WTC11 (cell line): ENCODE results near the gene HAP1. TPM values are rescaled to one million over a fixed set of nuclear protein-coding genes. Genes with fewer than 3 reads are reported as not detected.

Source experiments
- ATAC-seq: fragments of 200-7000 bp; cut with Tn5 transposase; 2 replicates; pipeline ENCODE4 v1.10.0; 2021; ENCODE audit warnings: mild to moderate bottlenecking, moderate library complexity
- CTCF ChIA-PET: fragments of 300-600 bp; sonication (Branson Sonifier 250); formaldehyde crosslinking; loops from one replicate; lab custom pipeline; 2021; ENCODE audit warnings: antibody characterized with exemption; lab: Charles Lee
- POLR2A ChIA-PET: fragments of 350-600 bp; sonication (Branson Sonifier 250); formaldehyde crosslinking; loops from one replicate; lab custom pipeline; 2021; ENCODE audit warnings: antibody characterized with exemption; lab: Charles Lee
- DNase-seq: peaks from one replicate; pipeline ENCODE4 v3.0.0; 2021; ENCODE audit warnings: low spot score
- H3K27ac Mint-ChIP-seq: 2 replicates; pipeline ENCODE4 v1.8.0; 2021; ENCODE audit warnings: mixed read lengths
- H3K27me3 Mint-ChIP-seq: 2 replicates; pipeline ENCODE4 v1.8.0; 2021; ENCODE audit warnings: low read depth, mild to moderate bottlenecking, moderate library complexity, mixed read lengths
- H3K36me3 Mint-ChIP-seq: 2 replicates; pipeline ENCODE4 v1.8.0; 2021; ENCODE audit warnings: mixed read lengths
- H3K4me1 Mint-ChIP-seq: 2 replicates; pipeline ENCODE4 v1.8.0; 2022; ENCODE audit warnings: mixed read lengths
- H3K4me3 Mint-ChIP-seq: 2 replicates; pipeline ENCODE4 v1.8.0; 2021; ENCODE audit warnings: mild to moderate bottlenecking, moderate library complexity, mixed read lengths
- H3K9me3 Mint-ChIP-seq: 2 replicates; pipeline ENCODE4 v1.8.0; 2021; ENCODE audit warnings: mixed read lengths
- CDX4 ChIP-seq: fragments of 250-450 bp; sonication (Bioruptor Pico); IDR thresholded peaks from 2 replicates; pipeline ENCODE4 v1.9.0; 2021; ENCODE audit warnings: moderate library complexity, mild to moderate bottlenecking, inconsistent platforms, borderline replicate concordance
- FOXJ3 ChIP-seq: sonication (generic); formaldehyde crosslinking; IDR thresholded peaks from 2 replicates; pipeline ENCODE4 v1.9.0; 2021; ENCODE audit warnings: missing genetic modification reagents, mild to moderate bottlenecking, borderline replicate concordance
- FOXP1 ChIP-seq: sonication (generic); formaldehyde crosslinking; IDR thresholded peaks from 2 replicates; pipeline ENCODE4 v1.8.0; 2022; ENCODE audit warnings: missing genetic modification reagents, mild to moderate bottlenecking, moderate library complexity, borderline replicate concordance
- MXD4 ChIP-seq: fragments of 250-450 bp; sonication (Bioruptor Pico); IDR thresholded peaks from 2 replicates; pipeline ENCODE4 v1.8.0; 2021; ENCODE audit warnings: mild to moderate bottlenecking, moderate library complexity, borderline replicate concordance
- NFATC4 ChIP-seq: fragments of 250-450 bp; sonication (Bioruptor Pico); IDR thresholded peaks from 2 replicates; pipeline ENCODE4 v1.9.0; 2021; ENCODE audit warnings: mild to moderate bottlenecking
- NR2C2 ChIP-seq: sonication (generic); formaldehyde crosslinking; IDR thresholded peaks from 2 replicates; pipeline ENCODE4 v1.8.0; 2022; ENCODE audit warnings: mild to moderate bottlenecking, missing genetic modification reagents
- OVOL2 ChIP-seq: fragments of 250-450 bp; sonication (Bioruptor Pico); IDR thresholded peaks from 2 replicates; pipeline ENCODE4 v1.9.0; 2021; ENCODE audit warnings: mild to moderate bottlenecking, borderline replicate concordance
- RELA ChIP-seq: sonication (generic); formaldehyde crosslinking; IDR thresholded peaks from 2 replicates; pipeline ENCODE4 v1.8.1; 2022; ENCODE audit warnings: missing genetic modification reagents, mild to moderate bottlenecking, borderline replicate concordance
- ZNF671 ChIP-seq: fragments of 250-450 bp; sonication (Bioruptor Pico); IDR thresholded peaks from 2 replicates; pipeline ENCODE4 v1.8.0; 2021; ENCODE audit warnings: mild to moderate bottlenecking
- total RNA-seq: library from RNA; stranded (reverse); gene quantifications from 3 replicates; pipeline ENCODE4 v1.2.3, GENCODE V29; 2021
- TF ChIP-seq, protein P1 (sequence below): sonication (generic); formaldehyde crosslinking; conservative IDR thresholded peaks from 2 replicates; pipeline ENCODE4 v1.8.1; 2023; ENCODE audit warnings: mild to moderate bottlenecking, low read depth, missing genetic modification reagents, moderate library complexity
- TF ChIP-seq, protein P2 (sequence below): sonication (generic); formaldehyde crosslinking; IDR thresholded peaks from 2 replicates; pipeline ENCODE4 v1.8.1; 2023; ENCODE audit warnings: mild to moderate bottlenecking, missing genetic modification reagents
- TF ChIP-seq, protein P3 (sequence below): fragments of 250-450 bp; sonication (Bioruptor Pico); IDR thresholded peaks from 2 replicates; pipeline ENCODE4 v1.8.0; 2021; ENCODE audit warnings: mild to moderate bottlenecking
- TF ChIP-seq, protein P4 (sequence below): sonication (generic); formaldehyde crosslinking; IDR thresholded peaks from 2 replicates; pipeline ENCODE4 v1.8.1; 2022; ENCODE audit warnings: low read depth, mild to moderate bottlenecking, moderate library complexity, missing genetic modification reagents, borderline replicate concordance
- TF ChIP-seq, protein P5 (sequence below): fragments of 250-450 bp; sonication (Bioruptor Pico); IDR thresholded peaks from 2 replicates; pipeline ENCODE4 v1.9.0; 2021; ENCODE audit warnings: mild to moderate bottlenecking, borderline replicate concordance
- TF ChIP-seq, protein P6 (sequence below): sonication (generic); formaldehyde crosslinking; IDR thresholded peaks from 2 replicates; pipeline ENCODE4 v1.8.0; 2022; ENCODE audit warnings: missing genetic modification reagents

Gene HAP1
- total RNA-seq, 1 experiment from 2014 or later, result 4.4 TPM

- TF ChIP-seq, protein P1, sequence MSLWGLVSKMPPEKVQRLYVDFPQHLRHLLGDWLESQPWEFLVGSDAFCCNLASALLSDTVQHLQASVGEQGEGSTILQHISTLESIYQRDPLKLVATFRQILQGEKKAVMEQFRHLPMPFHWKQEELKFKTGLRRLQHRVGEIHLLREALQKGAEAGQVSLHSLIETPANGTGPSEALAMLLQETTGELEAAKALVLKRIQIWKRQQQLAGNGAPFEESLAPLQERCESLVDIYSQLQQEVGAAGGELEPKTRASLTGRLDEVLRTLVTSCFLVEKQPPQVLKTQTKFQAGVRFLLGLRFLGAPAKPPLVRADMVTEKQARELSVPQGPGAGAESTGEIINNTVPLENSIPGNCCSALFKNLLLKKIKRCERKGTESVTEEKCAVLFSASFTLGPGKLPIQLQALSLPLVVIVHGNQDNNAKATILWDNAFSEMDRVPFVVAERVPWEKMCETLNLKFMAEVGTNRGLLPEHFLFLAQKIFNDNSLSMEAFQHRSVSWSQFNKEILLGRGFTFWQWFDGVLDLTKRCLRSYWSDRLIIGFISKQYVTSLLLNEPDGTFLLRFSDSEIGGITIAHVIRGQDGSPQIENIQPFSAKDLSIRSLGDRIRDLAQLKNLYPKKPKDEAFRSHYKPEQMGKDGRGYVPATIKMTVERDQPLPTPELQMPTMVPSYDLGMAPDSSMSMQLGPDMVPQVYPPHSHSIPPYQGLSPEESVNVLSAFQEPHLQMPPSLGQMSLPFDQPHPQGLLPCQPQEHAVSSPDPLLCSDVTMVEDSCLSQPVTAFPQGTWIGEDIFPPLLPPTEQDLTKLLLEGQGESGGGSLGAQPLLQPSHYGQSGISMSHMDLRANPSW (CRISPR knock-in tag), result no peak
- TF ChIP-seq OVOL2 (CRISPR knock-in tag), result no peak
- no peak for TF ChIP-seq RELA
- no peak for TF ChIP-seq FOXJ3 (CRISPR knock-in tag)
- TF ChIP-seq, protein P2, sequence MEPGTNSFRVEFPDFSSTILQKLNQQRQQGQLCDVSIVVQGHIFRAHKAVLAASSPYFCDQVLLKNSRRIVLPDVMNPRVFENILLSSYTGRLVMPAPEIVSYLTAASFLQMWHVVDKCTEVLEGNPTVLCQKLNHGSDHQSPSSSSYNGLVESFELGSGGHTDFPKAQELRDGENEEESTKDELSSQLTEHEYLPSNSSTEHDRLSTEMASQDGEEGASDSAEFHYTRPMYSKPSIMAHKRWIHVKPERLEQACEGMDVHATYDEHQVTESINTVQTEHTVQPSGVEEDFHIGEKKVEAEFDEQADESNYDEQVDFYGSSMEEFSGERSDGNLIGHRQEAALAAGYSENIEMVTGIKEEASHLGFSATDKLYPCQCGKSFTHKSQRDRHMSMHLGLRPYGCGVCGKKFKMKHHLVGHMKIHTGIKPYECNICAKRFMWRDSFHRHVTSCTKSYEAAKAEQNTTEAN, result no peak
- TF ChIP-seq, protein P3, sequence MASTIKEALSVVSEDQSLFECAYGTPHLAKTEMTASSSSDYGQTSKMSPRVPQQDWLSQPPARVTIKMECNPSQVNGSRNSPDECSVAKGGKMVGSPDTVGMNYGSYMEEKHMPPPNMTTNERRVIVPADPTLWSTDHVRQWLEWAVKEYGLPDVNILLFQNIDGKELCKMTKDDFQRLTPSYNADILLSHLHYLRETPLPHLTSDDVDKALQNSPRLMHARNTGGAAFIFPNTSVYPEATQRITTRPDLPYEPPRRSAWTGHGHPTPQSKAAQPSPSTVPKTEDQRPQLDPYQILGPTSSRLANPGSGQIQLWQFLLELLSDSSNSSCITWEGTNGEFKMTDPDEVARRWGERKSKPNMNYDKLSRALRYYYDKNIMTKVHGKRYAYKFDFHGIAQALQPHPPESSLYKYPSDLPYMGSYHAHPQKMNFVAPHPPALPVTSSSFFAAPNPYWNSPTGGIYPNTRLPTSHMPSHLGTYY (CRISPR knock-in tag), result no peak
- TF ChIP-seq, protein P4, sequence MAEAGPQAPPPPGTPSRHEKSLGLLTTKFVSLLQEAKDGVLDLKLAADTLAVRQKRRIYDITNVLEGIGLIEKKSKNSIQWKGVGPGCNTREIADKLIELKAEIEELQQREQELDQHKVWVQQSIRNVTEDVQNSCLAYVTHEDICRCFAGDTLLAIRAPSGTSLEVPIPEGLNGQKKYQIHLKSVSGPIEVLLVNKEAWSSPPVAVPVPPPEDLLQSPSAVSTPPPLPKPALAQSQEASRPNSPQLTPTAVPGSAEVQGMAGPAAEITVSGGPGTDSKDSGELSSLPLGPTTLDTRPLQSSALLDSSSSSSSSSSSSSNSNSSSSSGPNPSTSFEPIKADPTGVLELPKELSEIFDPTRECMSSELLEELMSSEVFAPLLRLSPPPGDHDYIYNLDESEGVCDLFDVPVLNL (CRISPR knock-in tag), result no peak
- TF ChIP-seq CDX4 (CRISPR knock-in tag), result no peak
- no peak for TF ChIP-seq NR2C2 (CRISPR knock-in tag)
Measured at GRCh38 chr17:41678907-41679739, 55.3 kb downstream of the HAP1 start (continued).

DNA sequence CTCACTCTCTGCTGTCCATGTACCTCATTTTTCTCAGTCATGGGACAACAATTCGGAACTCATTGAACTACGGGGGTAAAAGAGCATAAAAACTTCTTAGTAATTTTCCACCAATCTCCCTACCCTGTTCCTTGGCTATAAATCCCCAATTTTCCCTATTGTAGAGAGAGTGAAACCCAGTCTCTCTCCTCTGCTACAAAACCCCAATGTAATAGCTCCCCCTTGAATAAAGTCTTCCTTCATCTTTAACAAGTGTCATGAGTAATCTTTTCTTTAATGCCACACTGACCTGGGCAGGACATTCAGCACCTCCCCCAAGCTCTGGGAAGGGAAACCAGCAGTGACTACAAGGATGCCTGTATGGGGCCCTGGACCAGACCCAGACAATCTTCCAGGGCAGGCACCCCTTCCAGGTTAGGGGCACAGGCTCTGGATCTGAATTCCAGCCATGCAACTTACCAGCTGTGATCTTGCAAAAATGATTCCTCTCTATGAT is 56.0 kb downstream of the HAP1 start:
- no peak for DNase-seq
- H3K27ac Mint-ChIP-seq, result peak overlapping the region; percentile 50
- ChIA-PET POLR2A (interaction anchor here (0.6 to 3.7 kb wide), 4 partner anchors 12 to 390 kb away, joined by 3 to 42 read pairs (median 3); partner anchors contain the start of genes EIF1 and KRT19), CTCF (interaction anchor here (0.9 to 3.5 kb wide), 10 partner anchors 10 to 261 kb away, joined by 3 to 47 read pairs (median 10); partner anchors contain the start of gene EIF1)
- H3K27me3 Mint-ChIP-seq, result no peaks in the 10 kb centered on the region; the same call in 1 of the 2 replicates
- H3K4me1 Mint-ChIP-seq, result peaks cover 47% of the 10 kb centered on the region
- H3K36me3 Mint-ChIP-seq, result 0 out of 2 replicates have a peak, but pooled peaks cover 4% of the 10 kb centered on the region
- H3K9me3 Mint-ChIP-seq, result 0 out of 2 replicates have a peak, but pooled peaks cover 4% of the 10 kb centered on the region
- H3K4me3 Mint-ChIP-seq, result no peak overlapping the region
- no peak for ATAC-seq
- TF ChIP-seq NFATC4 (CRISPR knock-in tag) (peak; percentile 75; the same call in 1 of the 2 replicates), MXD4 (no peak), ZNF671 (peak; percentile 57; the same call in 1 of the 2 replicates), FOXP1 (no peak)
- TF ChIP-seq, protein P5, sequence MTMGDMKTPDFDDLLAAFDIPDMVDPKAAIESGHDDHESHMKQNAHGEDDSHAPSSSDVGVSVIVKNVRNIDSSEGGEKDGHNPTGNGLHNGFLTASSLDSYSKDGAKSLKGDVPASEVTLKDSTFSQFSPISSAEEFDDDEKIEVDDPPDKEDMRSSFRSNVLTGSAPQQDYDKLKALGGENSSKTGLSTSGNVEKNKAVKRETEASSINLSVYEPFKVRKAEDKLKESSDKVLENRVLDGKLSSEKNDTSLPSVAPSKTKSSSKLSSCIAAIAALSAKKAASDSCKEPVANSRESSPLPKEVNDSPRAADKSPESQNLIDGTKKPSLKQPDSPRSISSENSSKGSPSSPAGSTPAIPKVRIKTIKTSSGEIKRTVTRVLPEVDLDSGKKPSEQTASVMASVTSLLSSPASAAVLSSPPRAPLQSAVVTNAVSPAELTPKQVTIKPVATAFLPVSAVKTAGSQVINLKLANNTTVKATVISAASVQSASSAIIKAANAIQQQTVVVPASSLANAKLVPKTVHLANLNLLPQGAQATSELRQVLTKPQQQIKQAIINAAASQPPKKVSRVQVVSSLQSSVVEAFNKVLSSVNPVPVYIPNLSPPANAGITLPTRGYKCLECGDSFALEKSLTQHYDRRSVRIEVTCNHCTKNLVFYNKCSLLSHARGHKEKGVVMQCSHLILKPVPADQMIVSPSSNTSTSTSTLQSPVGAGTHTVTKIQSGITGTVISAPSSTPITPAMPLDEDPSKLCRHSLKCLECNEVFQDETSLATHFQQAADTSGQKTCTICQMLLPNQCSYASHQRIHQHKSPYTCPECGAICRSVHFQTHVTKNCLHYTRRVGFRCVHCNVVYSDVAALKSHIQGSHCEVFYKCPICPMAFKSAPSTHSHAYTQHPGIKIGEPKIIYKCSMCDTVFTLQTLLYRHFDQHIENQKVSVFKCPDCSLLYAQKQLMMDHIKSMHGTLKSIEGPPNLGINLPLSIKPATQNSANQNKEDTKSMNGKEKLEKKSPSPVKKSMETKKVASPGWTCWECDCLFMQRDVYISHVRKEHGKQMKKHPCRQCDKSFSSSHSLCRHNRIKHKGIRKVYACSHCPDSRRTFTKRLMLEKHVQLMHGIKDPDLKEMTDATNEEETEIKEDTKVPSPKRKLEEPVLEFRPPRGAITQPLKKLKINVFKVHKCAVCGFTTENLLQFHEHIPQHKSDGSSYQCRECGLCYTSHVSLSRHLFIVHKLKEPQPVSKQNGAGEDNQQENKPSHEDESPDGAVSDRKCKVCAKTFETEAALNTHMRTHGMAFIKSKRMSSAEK (CRISPR knock-in tag), result no peak
- TF ChIP-seq, protein P6, sequence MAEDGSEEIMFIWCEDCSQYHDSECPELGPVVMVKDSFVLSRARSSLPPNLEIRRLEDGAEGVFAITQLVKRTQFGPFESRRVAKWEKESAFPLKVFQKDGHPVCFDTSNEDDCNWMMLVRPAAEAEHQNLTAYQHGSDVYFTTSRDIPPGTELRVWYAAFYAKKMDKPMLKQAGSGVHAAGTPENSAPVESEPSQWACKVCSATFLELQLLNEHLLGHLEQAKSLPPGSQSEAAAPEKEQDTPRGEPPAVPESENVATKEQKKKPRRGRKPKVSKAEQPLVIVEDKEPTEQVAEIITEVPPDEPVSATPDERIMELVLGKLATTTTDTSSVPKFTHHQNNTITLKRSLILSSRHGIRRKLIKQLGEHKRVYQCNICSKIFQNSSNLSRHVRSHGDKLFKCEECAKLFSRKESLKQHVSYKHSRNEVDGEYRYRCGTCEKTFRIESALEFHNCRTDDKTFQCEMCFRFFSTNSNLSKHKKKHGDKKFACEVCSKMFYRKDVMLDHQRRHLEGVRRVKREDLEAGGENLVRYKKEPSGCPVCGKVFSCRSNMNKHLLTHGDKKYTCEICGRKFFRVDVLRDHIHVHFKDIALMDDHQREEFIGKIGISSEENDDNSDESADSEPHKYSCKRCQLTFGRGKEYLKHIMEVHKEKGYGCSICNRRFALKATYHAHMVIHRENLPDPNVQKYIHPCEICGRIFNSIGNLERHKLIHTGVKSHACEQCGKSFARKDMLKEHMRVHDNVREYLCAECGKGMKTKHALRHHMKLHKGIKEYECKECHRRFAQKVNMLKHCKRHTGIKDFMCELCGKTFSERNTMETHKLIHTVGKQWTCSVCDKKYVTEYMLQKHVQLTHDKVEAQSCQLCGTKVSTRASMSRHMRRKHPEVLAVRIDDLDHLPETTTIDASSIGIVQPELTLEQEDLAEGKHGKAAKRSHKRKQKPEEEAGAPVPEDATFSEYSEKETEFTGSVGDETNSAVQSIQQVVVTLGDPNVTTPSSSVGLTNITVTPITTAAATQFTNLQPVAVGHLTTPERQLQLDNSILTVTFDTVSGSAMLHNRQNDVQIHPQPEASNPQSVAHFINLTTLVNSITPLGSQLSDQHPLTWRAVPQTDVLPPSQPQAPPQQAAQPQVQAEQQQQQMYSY (CRISPR knock-in tag), result no peak
